Small intestine (tissue), 7 donors: ENCODE data around the gene PI4KA. TPM values are rescaled to one million over a fixed set of nuclear protein-coding genes. Genes with fewer than 3 reads are reported as not detected.
"Not testable (repeated sequence)": the region's sequence is repeated elsewhere in the genome, so short reads cannot be mapped to it uniquely, and the experiment has no call there.

Source experiments
- DNase-seq, 2 donors: peaks; one replicate each; pipeline versions ENCODE4 v3.0.0 to v3.0.0-alpha.2; 2013
- FAIRE-seq: peaks from 2 replicates; lab custom pipeline; 2012; peaks lifted over from hg19 to GRCh38; lab: Jason Lieb, UNC
- H3K27ac ChIP-seq, 3 donors: one replicate each; pipeline ENCODE4 v1.5.1; 2013; ENCODE audit warnings: low read length in 2 of 3, mild to moderate bottlenecking in 2 of 3, control low read depth in 1 of 3, inconsistent platforms in 1 of 3, low read depth in 1 of 3, moderate library complexity in 1 of 3
- H3K27me3 ChIP-seq, 3 donors: one replicate each; pipeline ENCODE4 v1.6.1; 2013; ENCODE audit warnings: low read length in 3 of 3, inconsistent platforms in 1 of 3; ENCODE audit not compliant: control insufficient read depth in 3 of 3, insufficient read depth in 3 of 3
- H3K36me3 ChIP-seq, 3 donors: one replicate each; pipeline ENCODE4 v1.6.1; 2013; ENCODE audit warnings: low read length in 3 of 3, inconsistent platforms in 1 of 3, low read depth in 1 of 3, mild to moderate bottlenecking in 1 of 3, moderate library complexity in 1 of 3; ENCODE audit not compliant: control insufficient read depth in 3 of 3, insufficient read depth in 2 of 3
- H3K4me1 ChIP-seq, 3 donors: one replicate each; pipeline ENCODE4 v1.6.1; 2013; ENCODE audit warnings: low read length in 2 of 3, inconsistent platforms in 1 of 3, low read depth in 1 of 3, mild to moderate bottlenecking in 1 of 3, moderate library complexity in 1 of 3; ENCODE audit not compliant: control insufficient read depth in 3 of 3, insufficient read depth in 2 of 3
- H3K4me3 ChIP-seq, 3 donors: one replicate each; pipeline ENCODE4 v1.5.1; 2013; ENCODE audit warnings: low read length in 3 of 3, control low read depth in 1 of 3, inconsistent platforms in 1 of 3, low read depth in 1 of 3, mild to moderate bottlenecking in 1 of 3, moderate library complexity in 1 of 3
- H3K9me3 ChIP-seq, 2 donors: one replicate each; pipeline ENCODE4 v1.6.1; 2013; ENCODE audit warnings: low read depth in 1 of 2, low read length in 1 of 2; ENCODE audit not compliant: control insufficient read depth in 2 of 2, insufficient read depth in 1 of 2
- WGBS, 3 donors: extraction: QIAGEN DNeasy Blood & Tissue Kit; methylation state at CpG; one replicate each; pipeline ENCODE4 v1.1.7; 2013; 5-methylcytosine and 5-hydroxymethylcytosine counted together
- polyA plus RNA-seq, 4 donors: library from polyadenylated mRNA; stranded (reverse) in 3 of 4; unstranded in 1 of 4; fragments of 200-250 nt in 3 of 4; fragments of 120-200 nt in 1 of 4; gene quantifications; one replicate each; pipeline versions ENCODE4 v1.2.1 to v1.2.3, GENCODE V29; 2013
- donor health status: healthy with polysubstance abuse.
- donor health status: control.
- donor health status: control.
- donor health status: Bipolar disorder and iron deficiency.
- donor health status: healthy.

The PI4KA gene
- polyA plus RNA-seq, 4 donors, result 40.5 to 82.0 (median 45.8) TPM

DNA sequence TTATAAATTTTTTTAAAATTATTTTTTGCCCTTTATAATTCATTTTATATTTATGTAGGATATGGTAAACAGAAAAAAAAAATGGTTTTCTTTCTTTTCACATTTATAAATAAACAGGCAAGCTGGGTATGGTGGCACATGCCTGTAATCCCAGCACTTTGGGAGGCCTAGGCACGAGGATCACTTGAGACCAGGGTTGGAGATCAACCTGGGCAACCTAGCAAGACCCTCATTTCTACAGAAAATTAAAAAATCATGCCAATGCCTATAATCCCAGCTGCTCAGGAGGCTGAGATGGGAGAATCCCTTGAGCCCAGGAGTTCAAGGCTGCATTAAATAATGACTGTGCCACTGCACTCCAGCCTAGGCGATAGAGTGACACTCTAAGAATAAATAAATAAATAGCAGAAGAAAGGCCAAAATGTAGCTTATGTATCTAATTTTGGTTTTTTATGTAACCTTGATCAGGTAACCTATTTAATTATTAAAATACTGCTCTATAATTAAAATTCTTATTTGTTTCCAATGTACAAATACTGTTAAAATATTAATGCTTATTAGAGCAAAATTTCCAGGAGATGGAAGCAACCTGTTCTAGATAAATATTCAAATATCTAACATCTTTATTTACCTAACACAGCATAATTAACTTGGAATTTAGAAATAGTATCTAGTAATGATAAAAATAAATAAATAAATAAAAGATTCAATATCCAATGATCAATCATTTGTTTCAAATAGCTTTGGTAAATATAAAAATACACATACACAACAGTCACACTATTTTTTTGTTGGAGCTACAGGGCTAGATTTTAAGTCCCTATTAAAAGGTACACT, 21.4 kb downstream of the PI4KA start:
- Histone ChIP-seq H3K9me3 (no peaks in the 10 kb centered on the region), H3K4me3 (no peak overlapping the region), H3K4me1 (peaks cover 9 to 13% (median 11%) of the 10 kb centered on the region in 3 donors), H3K27ac (no peak overlapping the region), H3K27me3 (no peaks in the 10 kb centered on the region), H3K36me3 (peaks cover 5 to 23% (median 6%) of the 10 kb centered on the region in 3 donors)
- DNase-seq, result no peak
- FAIRE-seq, result no peak
- WGBS, 3 donors, result 93 to 98% (median 96%) methylated on average over 2 of the region's 2 CpGs

- H3K4me1 ChIP-seq, result peaks cover 0 to 2% (median 0%) of the 10 kb centered on the region in 3 donors
- DNase-seq (no peak), FAIRE-seq (no peak)
- H3K4me3 ChIP-seq, result no peak overlapping the region
- 91 to 97% (median 91%) methylated on average over 3 of the region's 3 CpGs for WGBS, 3 donors
- no peak overlapping the region for H3K27ac ChIP-seq
- H3K9me3 ChIP-seq, result no peaks in the 10 kb centered on the region
- H3K36me3 ChIP-seq, result peaks cover 6 to 34% (median 9%) of the 10 kb centered on the region in 3 donors
- no peaks in the 10 kb centered on the region for H3K27me3 ChIP-seq
Observed at GRCh38 chr22:20834725-20835124, 23.9 kb downstream of the PI4KA start.

- DNase-seq, result no peak
- Histone ChIP-seq H3K27ac (no peak overlapping the region), H3K4me1 (peaks cover 0 to 2% (median 0%) of the 10 kb centered on the region in 3 donors), H3K27me3 (no peaks in the 10 kb centered on the region), H3K36me3 (peaks cover 6 to 34% (median 9%) of the 10 kb centered on the region in 3 donors), H3K4me3 (no peak overlapping the region), H3K9me3 (no peaks in the 10 kb centered on the region)
- no peak for FAIRE-seq
- WGBS, 3 donors, result 81 to 96% (median 84%) methylated on average over 3 of the region's 3 CpGs
Observed at GRCh38 chr22:20834206-20834605, 24.4 kb downstream of the PI4KA start.

- FAIRE-seq, result no peak
- H3K36me3 ChIP-seq, result peaks cover 6 to 37% (median 9%) of the 10 kb centered on the region in 3 donors
Observed at GRCh38 chr22:20833225-20833665, 25.4 kb downstream of the PI4KA start.

DNA sequence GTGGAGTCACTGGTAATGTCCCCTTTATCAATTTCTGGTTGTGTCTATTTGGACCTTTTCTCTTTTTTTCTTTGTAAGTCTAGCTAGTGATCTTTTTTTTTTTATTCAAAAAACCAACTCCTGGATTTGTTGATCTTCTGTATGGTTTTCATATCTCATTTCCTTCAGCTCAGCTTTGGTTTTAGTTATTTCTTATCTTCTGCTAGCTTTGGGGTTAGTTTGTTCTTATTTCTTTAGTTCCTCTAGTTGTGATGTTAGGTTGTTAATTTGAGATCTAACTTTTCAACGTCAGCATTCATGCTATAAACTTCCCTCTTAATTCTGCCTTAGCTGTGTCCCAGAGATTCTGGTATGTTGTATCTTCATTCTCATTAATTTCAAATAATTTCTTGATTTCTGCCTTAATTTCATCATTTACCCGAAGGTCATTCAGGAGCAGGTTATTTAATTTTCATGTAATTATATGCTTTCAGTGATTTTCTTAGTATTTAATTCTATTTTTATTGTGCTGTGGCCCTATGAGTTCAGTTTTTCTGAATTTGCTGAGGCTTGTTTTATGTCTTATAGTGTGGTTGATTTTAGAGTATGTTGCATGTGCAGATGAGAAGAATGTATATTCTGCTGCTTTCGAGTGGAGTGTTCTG, 29.0 kb downstream of the PI4KA start:
- H3K36me3 ChIP-seq, result peaks cover 6 to 37% (median 9%) of the 10 kb centered on the region in 3 donors
- 91 to 95% (median 94%) methylated on average over 3 of the region's 3 CpGs for WGBS, 3 donors
- no peak for DNase-seq

More at GRCh38 chr22:20833225-20833665, 25.4 kb downstream of the PI4KA start:
- H3K4me1 ChIP-seq, result peaks cover 0 to 2% (median 0%) of the 10 kb centered on the region in 3 donors
- DNase-seq, result no peak
- no peak overlapping the region for H3K27ac ChIP-seq
- no peaks in the 10 kb centered on the region for H3K27me3 ChIP-seq
- no peak overlapping the region for H3K4me3 ChIP-seq
- H3K9me3 ChIP-seq, result no peaks in the 10 kb centered on the region
- 95 to 96% (median 96%) methylated on average over 6 of the region's 6 CpGs for WGBS, 3 donors

DNA sequence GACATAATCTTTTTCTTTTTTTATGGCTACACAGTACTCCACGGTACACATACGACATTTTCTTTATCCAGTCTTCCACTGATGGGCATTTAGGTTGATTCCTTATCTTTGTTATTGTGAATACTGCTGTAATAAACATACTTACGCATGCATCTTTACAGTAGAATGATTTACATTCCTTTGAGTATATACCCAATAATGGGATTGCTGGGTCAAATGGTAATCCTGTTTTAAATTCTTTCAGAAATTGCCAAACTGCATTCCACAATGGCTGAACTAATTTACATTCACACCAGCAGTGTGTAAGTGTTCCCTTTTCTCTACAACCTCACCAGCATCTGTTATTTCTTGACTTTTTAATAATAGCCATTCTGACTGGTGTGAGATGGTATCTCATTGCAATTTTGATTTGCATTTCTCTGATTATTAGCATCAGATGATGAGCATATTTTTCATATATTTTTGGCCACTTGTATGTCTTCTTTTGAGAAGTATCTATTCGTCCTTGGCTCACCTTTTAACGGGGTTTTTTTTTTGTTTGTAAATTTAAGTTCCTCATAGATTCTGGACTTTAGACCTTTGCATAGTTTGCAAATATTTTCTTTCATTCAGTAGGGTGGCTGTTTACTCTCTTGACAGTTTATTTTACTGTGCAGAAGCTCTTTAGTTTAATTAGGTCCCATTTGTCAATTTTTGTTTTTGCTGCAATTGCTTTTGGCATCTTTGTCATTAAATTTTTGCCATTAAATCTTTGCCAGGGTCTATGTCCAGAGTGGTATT, 32.0 kb downstream of the PI4KA start:
- H3K36me3 ChIP-seq, result peaks cover 0 to 36% (median 10%) of the 10 kb centered on the region in 3 donors
- not testable (repeated sequence) for FAIRE-seq, H3K4me3 ChIP-seq, H3K27me3 ChIP-seq, H3K4me1 ChIP-seq, DNase-seq, H3K27ac ChIP-seq, H3K9me3 ChIP-seq
- 69 to 85% (median 79%) methylated on average over 5 of the region's 5 CpGs for WGBS, 3 donors

More for the DNA sequence above, 29.0 kb downstream of the PI4KA start:
- no peaks in the 10 kb centered on the region for H3K27me3 ChIP-seq
- no peaks in the 10 kb centered on the region for H3K4me1 ChIP-seq
- H3K27ac ChIP-seq, result no peak overlapping the region
- H3K4me3 ChIP-seq, result no peak overlapping the region
- no peaks in the 10 kb centered on the region for H3K9me3 ChIP-seq
- FAIRE-seq, result no peak

DNA sequence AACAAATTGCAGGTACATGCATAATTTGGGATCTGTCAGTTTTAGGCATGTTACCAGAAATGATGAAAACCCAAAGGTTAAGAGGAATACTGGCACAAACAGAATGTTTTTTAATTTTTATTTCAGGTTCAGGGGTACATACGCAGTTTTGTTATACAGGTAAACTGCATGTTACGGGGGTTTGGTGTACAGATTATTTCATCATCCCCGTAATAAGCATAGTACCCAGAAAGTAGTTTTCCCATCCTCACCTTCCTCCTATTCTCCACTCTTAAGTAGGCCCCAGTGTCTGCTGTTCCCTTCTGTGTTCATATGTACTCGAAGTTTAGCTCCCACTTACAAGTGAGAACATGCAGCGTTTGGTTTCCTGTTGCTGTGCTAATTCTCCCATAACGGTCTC, 33.0 kb downstream of the PI4KA start:
- FAIRE-seq, result no peak
- Histone ChIP-seq H3K9me3 (no peaks in the 10 kb centered on the region), H3K27me3 (no peaks in the 10 kb centered on the region), H3K4me1 (no peaks in the 10 kb centered on the region), H3K4me3 (no peak overlapping the region), H3K36me3 (peaks cover 0 to 32% (median 14%) of the 10 kb centered on the region in 3 donors), H3K27ac (no peak overlapping the region)
- WGBS, 3 donors, result 93 to 97% (median 96%) methylated on average over 6 of the region's 6 CpGs
- no peak for DNase-seq

DNA sequence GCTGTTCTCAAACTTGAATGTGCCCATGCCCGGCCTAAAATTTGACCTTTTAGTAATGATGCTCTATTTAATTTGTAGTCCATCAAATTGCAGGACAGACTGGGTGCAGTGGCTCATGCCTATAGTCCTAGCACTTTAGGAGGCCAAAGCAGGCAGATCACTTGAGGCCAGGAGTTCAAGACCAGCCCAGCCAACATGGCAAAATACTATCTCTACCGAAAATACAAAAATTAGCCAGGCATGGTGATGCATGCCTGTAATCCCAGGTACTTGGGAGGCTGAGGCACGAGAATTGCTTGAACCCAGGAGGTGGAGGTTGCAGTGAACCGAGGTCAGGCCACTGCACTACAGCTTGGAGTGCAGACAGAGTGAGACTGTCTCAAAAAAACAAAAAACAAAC, 33.4 kb downstream of the PI4KA start:
- DNase-seq, H3K4me1 ChIP-seq, H3K27me3 ChIP-seq, FAIRE-seq, H3K27ac ChIP-seq, H3K9me3 ChIP-seq, H3K4me3 ChIP-seq: not testable (repeated sequence)
- peaks cover 0 to 33% (median 16%) of the 10 kb centered on the region in 3 donors for H3K36me3 ChIP-seq
- 93 to 98% (median 94%) methylated on average over 4 of the region's 4 CpGs for WGBS, 3 donors
